Vagina (tissue), 2 donors: ENCODE measurements around the gene SALL2.

Experiments
- CTCF ChIP-seq, 3 experiments: fragments of 450-650 bp in 2 of 3; fragments of 200-600 bp in 1 of 3; sonication (generic) in 1 of 3; IDR thresholded peaks; one replicate each; pipeline ENCODE4 v1.5.1; 2017 to 2019; ENCODE audit warnings: antibody characterized with exemption in 3 of 3, mild to moderate bottlenecking in 2 of 3, moderate library complexity in 2 of 3
- POLR2A ChIP-seq, 2 donors: fragments of 450-650 bp; IDR thresholded peaks; one replicate each; pipeline ENCODE4 v1.6.1; 2017; ENCODE audit warnings: antibody characterized with exemption in 2 of 2, mild to moderate bottlenecking in 2 of 2, moderate library complexity in 2 of 2
- POLR2AphosphoS5 ChIP-seq, 2 donors: sonication (generic); formaldehyde crosslinking; IDR thresholded peaks; one replicate each; pipeline ENCODE4 v1.9.0; 2017; ENCODE audit warnings: antibody characterized with exemption in 2 of 2, mild to moderate bottlenecking in 2 of 2, low read depth in 1 of 2; ENCODE audit not compliant: insufficient read depth in 1 of 2

DNA sequence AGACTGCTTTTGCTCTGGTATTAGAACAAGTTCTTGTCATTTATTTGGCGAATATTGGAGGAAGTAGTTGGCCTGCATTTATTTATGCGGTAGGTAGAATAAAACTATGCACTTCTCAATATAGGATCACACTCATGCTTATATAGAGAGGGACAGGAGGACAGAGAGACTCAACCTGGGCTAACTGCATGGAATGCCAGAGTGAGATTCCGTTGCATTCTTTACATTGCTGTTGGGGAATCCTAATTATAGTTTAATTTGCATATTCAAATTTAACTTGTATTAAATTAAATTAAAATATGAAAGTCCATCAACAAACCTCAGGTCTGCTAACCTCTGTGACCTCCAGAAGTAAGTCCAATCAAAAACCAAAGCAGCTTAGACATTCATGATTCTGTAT is 27.1 kb upstream of the SALL2 start:
- TF ChIP-seq POLR2A (IDR thresholded peaks at IDR 0.05): no peak
- no peak for TF ChIP-seq CTCF (IDR thresholded peaks at IDR 0.05)
- TF ChIP-seq POLR2AphosphoS5 (IDR thresholded peaks at IDR 0.05; ENCODE audit: insufficient read depth in 1 of 2, low read depth in 1 of 2): no peak
